NCI-H2107 treated with DMSO at 0.1 percent for 48 hours (cell line): Measurements from ENCODE around the gene C16orf95.
"Not testable (repeated sequence)": the region's sequence is repeated elsewhere in the genome, so short reads cannot be mapped to it uniquely, and the experiment has no call there.

Source experiments
- DNase-seq: peaks from one replicate; lab custom pipeline; 2025; ENCODE audit not compliant: unreplicated experiment; lab: John Stamatoyannopoulos, UW

C16orf95 gene

GRCh38 chr16:87316923-87317749 is at the start of gene C16orf95:
TSS of gene C16orf95 (minus strand) at chr16:87317392. CDS start at chr16:87317242, 150 bp downstream.
- peak; percentile 92 for DNase-seq

- no peak for DNase-seq
These were observed 49.7 kb upstream of the C16orf95 start for GRCh38 chr16:87366930-87367329.

- DNase-seq: no peak
These were observed 49.1 kb upstream of the C16orf95 start for GRCh38 chr16:87366288-87366687.

- no peak for DNase-seq
These were observed 48.0 kb upstream of the C16orf95 start for GRCh38 chr16:87365021-87365713.

GRCh38 chr16:87363771-87364455 is 46.7 kb upstream of the C16orf95 start:
- DNase-seq: peak; percentile 38

GRCh38 chr16:87362828-87363559 is 45.8 kb upstream of the C16orf95 start:
- not testable (repeated sequence) for DNase-seq

DNA sequence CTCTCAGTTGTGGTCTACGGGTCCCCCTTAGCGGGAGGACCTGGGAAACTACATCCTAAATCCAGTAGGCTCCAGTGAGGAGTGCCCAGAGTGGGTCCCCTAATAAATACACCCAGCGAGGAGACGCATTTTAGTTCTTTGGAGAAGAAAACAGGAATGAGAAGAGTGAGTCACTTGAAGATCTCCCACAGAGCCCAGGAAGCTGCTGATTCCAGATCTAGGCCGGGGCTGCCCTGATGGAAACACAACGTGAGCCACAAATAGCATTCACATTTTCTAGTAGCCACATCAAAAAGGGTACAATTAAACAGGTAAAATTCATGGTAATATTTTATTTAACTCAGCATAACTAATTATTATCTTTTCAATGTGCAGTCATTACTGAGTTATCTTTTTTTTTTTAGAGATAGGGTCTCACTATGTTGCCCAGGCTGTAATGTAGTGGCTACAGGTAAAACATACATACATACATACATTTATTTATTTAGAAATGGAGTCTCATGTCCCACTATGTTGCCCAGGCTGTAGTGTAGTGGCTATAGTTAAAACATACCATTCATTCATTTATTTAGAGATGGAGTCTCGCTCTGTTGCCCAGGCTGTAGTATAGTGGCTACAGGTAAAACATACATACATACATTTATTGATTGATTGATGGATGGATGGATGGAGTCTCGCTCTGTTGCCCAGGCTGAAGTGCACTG is 44.9 kb upstream of the C16orf95 start:
- DNase-seq: no peak

- no peak for DNase-seq
These were observed 43.8 kb upstream of the C16orf95 start for GRCh38 chr16:87360862-87361610.

DNA sequence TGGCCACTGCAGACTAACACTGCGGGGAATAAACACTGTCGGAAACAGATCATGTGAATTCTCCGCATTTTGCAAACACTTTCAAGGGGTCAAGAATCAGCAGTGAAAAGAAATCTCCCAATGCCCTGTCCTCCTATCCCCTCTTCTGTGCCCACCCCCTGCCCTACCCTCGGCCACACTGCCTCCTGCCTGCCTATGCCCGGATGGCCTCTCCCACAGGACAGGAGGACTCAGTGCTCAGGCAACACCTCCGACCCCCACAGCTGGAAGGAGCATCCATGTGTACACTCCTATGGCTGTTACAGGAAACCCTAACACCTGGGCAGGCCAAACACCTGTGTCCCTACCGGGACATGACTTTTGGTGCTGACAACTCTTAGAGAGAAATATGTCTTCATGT is 41.9 kb upstream of the C16orf95 start:
- no peak for DNase-seq

DNA sequence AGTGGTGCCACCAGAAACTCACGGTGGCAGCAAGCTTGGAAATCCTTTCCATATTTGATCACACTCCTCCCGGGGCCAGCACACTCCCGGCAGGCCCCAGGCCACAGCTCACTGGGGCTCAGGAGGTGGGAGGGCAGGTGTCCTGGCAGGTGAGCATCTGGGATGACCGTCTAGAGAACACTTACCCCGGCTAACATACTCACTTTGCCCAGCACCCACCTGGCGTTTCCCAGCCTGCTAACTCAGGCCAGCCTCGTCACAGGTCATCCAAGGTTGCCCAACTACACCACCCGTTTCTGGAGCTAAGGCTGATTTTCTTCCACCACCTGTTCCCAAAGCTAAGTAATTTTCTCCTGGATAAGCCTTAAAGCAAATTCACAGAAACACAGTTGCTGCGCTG is 41.5 kb upstream of the C16orf95 start:
- DNase-seq: no peak

- no peak for DNase-seq
These were observed 41.1 kb upstream of the C16orf95 start for GRCh38 chr16:87358250-87358649.

DNA sequence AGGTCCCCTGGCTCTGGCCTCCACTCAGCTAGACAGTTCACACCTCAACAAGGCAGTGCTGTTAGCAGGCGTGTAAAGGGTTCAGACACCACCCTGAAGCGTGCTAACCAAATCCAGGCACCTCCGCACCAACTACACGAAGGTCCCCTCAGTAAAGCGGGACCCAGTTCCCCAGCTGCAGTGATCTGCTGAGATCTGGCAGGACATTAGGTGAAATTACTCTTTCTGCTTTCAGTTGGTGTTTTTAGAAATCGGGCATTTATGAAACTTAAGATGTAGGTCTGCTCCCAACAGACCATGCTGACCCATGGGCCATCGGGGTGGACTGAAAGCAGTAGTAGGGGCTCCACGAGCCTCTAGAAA is 39.3 kb upstream of the C16orf95 start:
- DNase-seq: no peak

GRCh38 chr16:87353613-87354012 is 36.4 kb upstream of the C16orf95 start:
- no peak for DNase-seq

- DNase-seq: no peak
These were observed 35.6 kb upstream of the C16orf95 start for GRCh38 chr16:87352818-87353217.

GRCh38 chr16:87351320-87351698 is 34.1 kb upstream of the C16orf95 start:
- no peak for DNase-seq

GRCh38 chr16:87350681-87351319 is 33.6 kb upstream of the C16orf95 start:
- no peak for DNase-seq

DNA sequence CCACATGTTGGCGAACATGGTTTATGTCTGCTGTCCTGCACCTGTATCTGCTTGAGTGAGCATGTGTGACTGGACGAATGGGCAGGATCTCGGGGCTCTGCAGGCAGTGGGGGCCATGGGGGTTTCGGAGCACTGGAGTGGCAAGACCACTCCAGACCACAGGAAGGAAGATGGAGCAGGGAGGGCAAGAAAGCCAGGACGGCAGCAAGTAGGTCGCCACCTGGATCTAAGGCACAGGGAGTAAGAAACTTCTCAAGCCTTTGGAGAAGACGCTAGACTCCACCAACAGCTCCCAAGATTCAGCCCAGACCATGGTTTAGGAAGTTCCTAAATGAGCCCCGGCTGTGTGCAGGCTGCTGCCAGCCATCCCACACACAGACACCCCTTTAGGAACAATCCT is 32.8 kb upstream of the C16orf95 start:
- DNase-seq: no peak

GRCh38 chr16:87348616-87349157 is 31.5 kb upstream of the C16orf95 start:
- no peak for DNase-seq

GRCh38 chr16:87347932-87348615 is 30.9 kb upstream of the C16orf95 start:
- no peak for DNase-seq
